ENCODE results near the gene SGCD.

Gene SGCD

DNA sequence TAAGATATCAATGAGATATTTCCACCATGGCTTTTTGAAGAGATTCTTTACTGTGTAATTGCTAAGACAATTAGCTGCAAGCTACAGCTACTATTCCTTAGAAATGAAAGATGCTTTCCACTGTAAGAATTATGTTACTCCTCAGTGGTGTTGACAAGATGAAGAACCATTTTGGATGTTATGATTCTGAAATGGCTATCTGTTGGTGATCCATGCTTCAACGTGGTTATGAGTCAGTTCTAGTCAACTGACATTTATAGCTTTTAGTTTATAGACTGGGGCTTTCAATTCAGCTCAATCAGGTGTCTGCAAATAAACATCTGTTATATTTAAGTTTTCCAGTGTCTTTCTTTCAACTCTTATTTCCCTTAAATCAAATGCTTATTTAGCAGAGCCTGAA is 93.7 kb downstream of the SGCD start:
- no peaks in the 10 kb centered on the region for H3K9me3 ChIP-seq (ENCODE audit: insufficient read depth, low read depth, low read length)
- H3F3A ChIP-seq (ENCODE audit: low read depth): no peaks in the 10 kb centered on the region
- TF ChIP-seq CTCF (conservative IDR thresholded peaks at IDR 0.05; ENCODE audit: low read length) (no peak), EZH2phosphoT487 (IDR thresholded peaks at IDR 0.05; ENCODE audit: borderline replicate concordance) (no peak)
- no peaks in the 10 kb centered on the region for H3K79me2 ChIP-seq (ENCODE audit: insufficient read depth, low read length)
- H3K4me3 ChIP-seq (ENCODE audit: low read length, poor library complexity, severe bottlenecking): no peak overlapping the region
- H2AFZ ChIP-seq (ENCODE audit: low read length): no peak overlapping the region
- no peaks in the 10 kb centered on the region for H4K20me1 ChIP-seq (ENCODE audit: insufficient read depth, low read length, poor library complexity, severe bottlenecking)
- no peaks in the 10 kb centered on the region for H3K36me3 ChIP-seq (ENCODE audit: insufficient read depth, low read length)
- H3K27me3 ChIP-seq (ENCODE audit: insufficient read depth, low read length, poor library complexity, severe bottlenecking): no peaks in the 10 kb centered on the region
- H3K9me2 ChIP-seq (replicated peaks; ENCODE audit: low read depth, low read length): no peaks in the 10 kb centered on the region
- no peak overlapping the region for H3K4me2 ChIP-seq (ENCODE audit: low read depth, low read length, poor library complexity, severe bottlenecking)
- no peaks in the 10 kb centered on the region for H3K4me1 ChIP-seq (ENCODE audit: insufficient read depth, low read length, poor library complexity, severe bottlenecking)
- H3K9ac ChIP-seq (ENCODE audit: low read depth, low read length, poor library complexity, severe bottlenecking): no peak overlapping the region

- Histone ChIP-seq H3K36me3 (ENCODE audit: insufficient read depth, low read length) (no peaks in the 10 kb centered on the region), H3K9me2 (replicated peaks; ENCODE audit: low read depth, low read length) (no peaks in the 10 kb centered on the region), H2AFZ (ENCODE audit: low read length) (no peak overlapping the region), H3K9ac (ENCODE audit: low read depth, low read length, poor library complexity, severe bottlenecking) (no peak overlapping the region), H3F3A (ENCODE audit: low read depth) (no peaks in the 10 kb centered on the region), H3K27me3 (ENCODE audit: insufficient read depth, low read length, poor library complexity, severe bottlenecking) (no peaks in the 10 kb centered on the region), H3K4me3 (ENCODE audit: low read length, poor library complexity, severe bottlenecking) (no peak overlapping the region), H3K79me2 (ENCODE audit: insufficient read depth, low read length) (no peaks in the 10 kb centered on the region), H3K4me1 (ENCODE audit: insufficient read depth, low read length, poor library complexity, severe bottlenecking) (no peaks in the 10 kb centered on the region), H4K20me1 (ENCODE audit: insufficient read depth, low read length, poor library complexity, severe bottlenecking) (no peaks in the 10 kb centered on the region), H3K4me2 (ENCODE audit: low read depth, low read length, poor library complexity, severe bottlenecking) (no peak overlapping the region), H3K9me3 (ENCODE audit: insufficient read depth, low read depth, low read length) (no peaks in the 10 kb centered on the region)
- no peak for TF ChIP-seq CTCF (conservative IDR thresholded peaks at IDR 0.05; ENCODE audit: low read length)
- no peak for TF ChIP-seq EZH2phosphoT487 (IDR thresholded peaks at IDR 0.05; ENCODE audit: borderline replicate concordance)
Observed at GRCh38 chr5:156421798-156422197, 94.8 kb downstream of the SGCD start.

GRCh38 chr5:156423597-156423996 is 96.6 kb downstream of the SGCD start:
- Histone ChIP-seq H3K9me3 (ENCODE audit: insufficient read depth, low read depth, low read length) (no peaks in the 10 kb centered on the region), H3K36me3 (ENCODE audit: insufficient read depth, low read length) (no peaks in the 10 kb centered on the region), H4K20me1 (ENCODE audit: insufficient read depth, low read length, poor library complexity, severe bottlenecking) (no peaks in the 10 kb centered on the region), H3K79me2 (ENCODE audit: insufficient read depth, low read length) (no peaks in the 10 kb centered on the region), H2AFZ (ENCODE audit: low read length) (no peak overlapping the region), H3F3A (ENCODE audit: low read depth) (no peaks in the 10 kb centered on the region), H3K4me3 (ENCODE audit: low read length, poor library complexity, severe bottlenecking) (no peak overlapping the region), H3K4me1 (ENCODE audit: insufficient read depth, low read length, poor library complexity, severe bottlenecking) (no peaks in the 10 kb centered on the region), H3K4me2 (ENCODE audit: low read depth, low read length, poor library complexity, severe bottlenecking) (no peak overlapping the region), H3K9ac (ENCODE audit: low read depth, low read length, poor library complexity, severe bottlenecking) (no peak overlapping the region), H3K9me2 (replicated peaks; ENCODE audit: low read depth, low read length) (no peaks in the 10 kb centered on the region), H3K27me3 (ENCODE audit: insufficient read depth, low read length, poor library complexity, severe bottlenecking) (no peaks in the 10 kb centered on the region)
- TF ChIP-seq EZH2phosphoT487 (IDR thresholded peaks at IDR 0.05; ENCODE audit: borderline replicate concordance) (no peak), CTCF (conservative IDR thresholded peaks at IDR 0.05; ENCODE audit: low read length) (no peak)

Measured in Loucy (cell line).